Fibroblast of skin of right biceps (primary cell): ENCODE measurements around the gene KCNJ15.
"Not testable (repeated sequence)": the region's sequence is repeated elsewhere in the genome, so short reads cannot be mapped to it uniquely, and the experiment has no call there.

ENCODE experiments used
- DNase-seq: peaks from one replicate; pipeline ENCODE4 v3.0.0-alpha.2; 2013

Gene KCNJ15

GRCh38 chr21:38244885-38245869 is 11.6 kb upstream of the KCNJ15 start:
- peak; percentile 99 for DNase-seq

- DNase-seq: no peak
Measured at GRCh38 chr21:38246511-38246910, 10.3 kb upstream of the KCNJ15 start.

- not testable (repeated sequence) for DNase-seq
Measured at GRCh38 chr21:38247054-38247453, 9.7 kb upstream of the KCNJ15 start.

- no peak for DNase-seq
Measured at GRCh38 chr21:38247738-38248510, 8.9 kb upstream of the KCNJ15 start.

GRCh38 chr21:38249256-38249655 is 7.5 kb upstream of the KCNJ15 start:
- no peak for DNase-seq

GRCh38 chr21:38249696-38250278 is 7.0 kb upstream of the KCNJ15 start:
- no peak for DNase-seq

GRCh38 chr21:38250991-38251418 is 5.8 kb upstream of the KCNJ15 start:
- no peak for DNase-seq

- no peak for DNase-seq
Measured at GRCh38 chr21:38254970-38255369, 1.8 kb upstream of the KCNJ15 start.

- no peak for DNase-seq
Measured at GRCh38 chr21:38255571-38256117, 1.1 kb upstream of the KCNJ15 start.

- no peak for DNase-seq
Measured at GRCh38 chr21:38257667-38258066, 876 bp downstream of the KCNJ15 start.

- peak; percentile 88 for DNase-seq
Measured at GRCh38 chr21:38258521-38259485, 2.0 kb downstream of the KCNJ15 start.

GRCh38 chr21:38259665-38260064 is 2.9 kb downstream of the KCNJ15 start:
- no peak for DNase-seq

- no peak for DNase-seq
Measured at GRCh38 chr21:38260426-38260825, 3.6 kb downstream of the KCNJ15 start.

- DNase-seq: peak; percentile 41
Measured at GRCh38 chr21:38261851-38262250, 5.1 kb downstream of the KCNJ15 start.

GRCh38 chr21:38263493-38263892 is 6.7 kb downstream of the KCNJ15 start:
- DNase-seq: peak; percentile 88

- DNase-seq: no peak
Measured at GRCh38 chr21:38264571-38264970, 7.8 kb downstream of the KCNJ15 start.

GRCh38 chr21:38265166-38265565 is 8.4 kb downstream of the KCNJ15 start:
- no peak for DNase-seq

GRCh38 chr21:38266732-38267131 is 9.9 kb downstream of the KCNJ15 start:
- peak; percentile 83 for DNase-seq

GRCh38 chr21:38267136-38267755 is 10.5 kb downstream of the KCNJ15 start:
- peak; percentile 67 for DNase-seq

GRCh38 chr21:38267991-38268863 is 11.4 kb downstream of the KCNJ15 start:
- DNase-seq: peak; percentile 23
